C4-2B (cell line): ENCODE data around the gene PRRT4.

Source experiments
- ZFX ChIP-seq: fragments of 450-650 bp; IDR thresholded peaks from 2 replicates; pipeline ENCODE4 v1.6.1; 2017
- TF ChIP-seq, protein P1 (sequence below): fragments of 450-650 bp; conservative IDR thresholded peaks from 2 replicates; pipeline ENCODE4 v1.5.1; 2017; ENCODE audit warnings: mild to moderate bottlenecking

DNA sequence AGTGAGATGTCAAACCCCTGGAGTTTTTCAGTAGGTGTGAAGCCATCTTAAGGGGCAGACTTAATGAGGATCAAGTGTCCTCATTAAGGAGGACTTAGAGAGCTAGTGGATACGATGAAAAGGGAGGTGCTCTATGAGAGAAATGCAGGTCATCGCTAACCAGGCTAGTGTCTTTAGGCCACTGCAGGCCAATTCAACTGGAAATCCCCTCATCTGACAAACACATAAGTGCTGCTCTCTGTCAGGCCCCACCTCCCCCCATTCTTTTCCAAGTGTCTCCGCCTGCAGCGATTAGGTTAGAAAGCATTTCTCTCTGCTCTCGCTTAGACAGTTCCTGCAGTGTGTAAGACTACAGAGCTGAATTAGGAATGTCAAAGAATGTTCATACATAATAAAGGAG is 51.5 kb downstream of the PRRT4 start:
- TF ChIP-seq, protein P1, sequence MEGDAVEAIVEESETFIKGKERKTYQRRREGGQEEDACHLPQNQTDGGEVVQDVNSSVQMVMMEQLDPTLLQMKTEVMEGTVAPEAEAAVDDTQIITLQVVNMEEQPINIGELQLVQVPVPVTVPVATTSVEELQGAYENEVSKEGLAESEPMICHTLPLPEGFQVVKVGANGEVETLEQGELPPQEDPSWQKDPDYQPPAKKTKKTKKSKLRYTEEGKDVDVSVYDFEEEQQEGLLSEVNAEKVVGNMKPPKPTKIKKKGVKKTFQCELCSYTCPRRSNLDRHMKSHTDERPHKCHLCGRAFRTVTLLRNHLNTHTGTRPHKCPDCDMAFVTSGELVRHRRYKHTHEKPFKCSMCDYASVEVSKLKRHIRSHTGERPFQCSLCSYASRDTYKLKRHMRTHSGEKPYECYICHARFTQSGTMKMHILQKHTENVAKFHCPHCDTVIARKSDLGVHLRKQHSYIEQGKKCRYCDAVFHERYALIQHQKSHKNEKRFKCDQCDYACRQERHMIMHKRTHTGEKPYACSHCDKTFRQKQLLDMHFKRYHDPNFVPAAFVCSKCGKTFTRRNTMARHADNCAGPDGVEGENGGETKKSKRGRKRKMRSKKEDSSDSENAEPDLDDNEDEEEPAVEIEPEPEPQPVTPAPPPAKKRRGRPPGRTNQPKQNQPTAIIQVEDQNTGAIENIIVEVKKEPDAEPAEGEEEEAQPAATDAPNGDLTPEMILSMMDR = no peak
- TF ChIP-seq ZFX = no peak
